ENCODE results near the gene PHAF1.

The PHAF1 gene

GRCh38 chr16:67109407-67110135, at the start of gene PHAF1:
TSS of gene PHAF1 (plus strand) at chr16:67109941. CDS start at chr16:67110176, 235 bp downstream.
- TF ChIP-seq CTCF (IDR thresholded peaks at IDR 0.05; ENCODE audit: borderline replicate concordance, insufficient read depth, low read depth, low read length): no peak
- H3K4me3 ChIP-seq (ENCODE audit: low read depth, low read length): peak within 1 kb of the TSS; percentile 80

- H3K4me3 ChIP-seq (ENCODE audit: low read depth, low read length): no peak overlapping the region
- TF ChIP-seq CTCF (IDR thresholded peaks at IDR 0.05; ENCODE audit: borderline replicate concordance, insufficient read depth, low read depth, low read length): no peak
Measured at GRCh38 chr16:67063008-67063407, 46.7 kb upstream of the PHAF1 start.

- no peak for TF ChIP-seq CTCF (IDR thresholded peaks at IDR 0.05; ENCODE audit: borderline replicate concordance, insufficient read depth, low read depth, low read length)
- no peak overlapping the region for H3K4me3 ChIP-seq (ENCODE audit: low read depth, low read length)
Measured at GRCh38 chr16:67068212-67068753, 41.5 kb upstream of the PHAF1 start.

GRCh38 chr16:67071476-67072048, 38.2 kb upstream of the PHAF1 start:
- no peak for TF ChIP-seq CTCF (IDR thresholded peaks at IDR 0.05; ENCODE audit: borderline replicate concordance, insufficient read depth, low read depth, low read length)

GRCh38 chr16:67075331-67075730, 34.4 kb upstream of the PHAF1 start:
- no peak overlapping the region for H3K4me3 ChIP-seq (ENCODE audit: low read depth, low read length)
- TF ChIP-seq CTCF (IDR thresholded peaks at IDR 0.05; ENCODE audit: borderline replicate concordance, insufficient read depth, low read depth, low read length): no peak

More at GRCh38 chr16:67071476-67072048, 38.2 kb upstream of the PHAF1 start:
- no peak overlapping the region for H3K4me3 ChIP-seq (ENCODE audit: low read depth, low read length)

- no peak overlapping the region for H3K4me3 ChIP-seq (ENCODE audit: low read depth, low read length)
- no peak for TF ChIP-seq CTCF (IDR thresholded peaks at IDR 0.05; ENCODE audit: borderline replicate concordance, insufficient read depth, low read depth, low read length)
Measured at GRCh38 chr16:67077871-67078270, 31.9 kb upstream of the PHAF1 start.

- TF ChIP-seq CTCF (IDR thresholded peaks at IDR 0.05; ENCODE audit: borderline replicate concordance, insufficient read depth, low read depth, low read length): no peak
- H3K4me3 ChIP-seq (ENCODE audit: low read depth, low read length): no peak overlapping the region
Measured at GRCh38 chr16:67082100-67082499, 27.6 kb upstream of the PHAF1 start.

Measured in GM12875 (cell line).